NCI-H1417 treated with DMSO at 0.1 percent for 48 hours (cell line): Measurements from ENCODE around the gene AMER2.

ENCODE experiments used
- DNase-seq: peaks from one replicate; lab custom pipeline; 2025; lab: John Stamatoyannopoulos, UW

Gene AMER2

GRCh38 chr13:25171517-25172302 is at the start of gene AMER2:
Gene AMER2 (minus strand): TSS chr13:25172288. CDS start chr13:25171619, 669 bp downstream.
- no peak for DNase-seq

- DNase-seq = no peak
These were observed 45.9 kb upstream of the AMER2 start for GRCh38 chr13:25218019-25218418.

- no peak for DNase-seq
These were observed 45.2 kb upstream of the AMER2 start for GRCh38 chr13:25217023-25217885.

- DNase-seq = no peak
These were observed 43.1 kb upstream of the AMER2 start for GRCh38 chr13:25215253-25215575.

GRCh38 chr13:25214491-25215252 is 42.6 kb upstream of the AMER2 start:
- no peak for DNase-seq

GRCh38 chr13:25213715-25214114 is 41.6 kb upstream of the AMER2 start:
- no peak for DNase-seq

GRCh38 chr13:25210842-25211569 is 38.9 kb upstream of the AMER2 start:
- DNase-seq = no peak

- no peak for DNase-seq
These were observed 35.3 kb upstream of the AMER2 start for GRCh38 chr13:25207291-25207810.

- no peak for DNase-seq
These were observed 32.8 kb upstream of the AMER2 start for GRCh38 chr13:25204863-25205262.

- DNase-seq = no peak
These were observed 31.1 kb upstream of the AMER2 start for GRCh38 chr13:25203127-25203740.

- DNase-seq = no peak
These were observed 28.7 kb upstream of the AMER2 start for GRCh38 chr13:25200783-25201182.

- DNase-seq = no peak
These were observed 26.6 kb upstream of the AMER2 start for GRCh38 chr13:25198647-25199046.

GRCh38 chr13:25196971-25197370 is 24.9 kb upstream of the AMER2 start:
- no peak for DNase-seq

GRCh38 chr13:25192936-25193335 is 20.8 kb upstream of the AMER2 start:
- no peak for DNase-seq

- no peak for DNase-seq
These were observed 20.4 kb upstream of the AMER2 start for GRCh38 chr13:25192489-25192888.

GRCh38 chr13:25192052-25192451 is 20.0 kb upstream of the AMER2 start:
- DNase-seq = no peak

GRCh38 chr13:25190771-25191170 is 18.7 kb upstream of the AMER2 start:
- no peak for DNase-seq

GRCh38 chr13:25190256-25190655 is 18.2 kb upstream of the AMER2 start:
- no peak for DNase-seq

- no peak for DNase-seq
These were observed 15.5 kb upstream of the AMER2 start for GRCh38 chr13:25187596-25187995.

- DNase-seq = no peak
These were observed 14.1 kb upstream of the AMER2 start for GRCh38 chr13:25186187-25186586.

GRCh38 chr13:25181597-25181996 is 9.5 kb upstream of the AMER2 start:
- DNase-seq = no peak
